Activated naive CD8-positive, alpha-beta T cell (primary cell): Measurements from ENCODE around the gene FXYD6.
A peak's percentile ranks its signal among the peaks of the same experiment; 100 is the strongest.

Experiments
- H3K27ac Mint-ChIP-seq: one replicate; pipeline ENCODE4 v1.8.0; 2021; ENCODE audit warnings: mixed read lengths
- H3K27me3 Mint-ChIP-seq: one replicate; pipeline ENCODE4 v1.8.0; 2021; ENCODE audit warnings: mixed read lengths
- H3K36me3 Mint-ChIP-seq: one replicate; pipeline ENCODE4 v1.8.0; 2021; ENCODE audit warnings: mixed read lengths
- H3K4me1 Mint-ChIP-seq: one replicate; pipeline ENCODE4 v1.8.0; 2021; ENCODE audit warnings: low read depth, mixed read lengths
- H3K4me3 Mint-ChIP-seq: one replicate; pipeline ENCODE4 v1.8.0; 2021; ENCODE audit warnings: mild to moderate bottlenecking, mixed read lengths
- H3K9me3 Mint-ChIP-seq: one replicate; pipeline ENCODE4 v1.8.0; 2021; ENCODE audit warnings: low read depth, mixed read lengths

The FXYD6 gene

GRCh38 chr11:117807482-117808327 is 68.8 kb downstream of the FXYD6 start:
- H3K27ac Mint-ChIP-seq, result no peak overlapping the region
- peaks cover 9% of the 10 kb centered on the region for H3K4me1 Mint-ChIP-seq
- H3K27me3 Mint-ChIP-seq, result peaks cover 2% of the 10 kb centered on the region
- H3K4me3 Mint-ChIP-seq, result no peak overlapping the region
- no peaks in the 10 kb centered on the region for H3K36me3 Mint-ChIP-seq
- no peaks in the 10 kb centered on the region for H3K9me3 Mint-ChIP-seq

- no peak overlapping the region for H3K27ac Mint-ChIP-seq
- H3K9me3 Mint-ChIP-seq, result no peaks in the 10 kb centered on the region
- H3K27me3 Mint-ChIP-seq, result peaks cover 2% of the 10 kb centered on the region
- peaks cover 9% of the 10 kb centered on the region for H3K4me1 Mint-ChIP-seq
- no peaks in the 10 kb centered on the region for H3K36me3 Mint-ChIP-seq
- H3K4me3 Mint-ChIP-seq, result no peak overlapping the region
Measured at GRCh38 chr11:117806846-117807245, 69.6 kb downstream of the FXYD6 start.

DNA sequence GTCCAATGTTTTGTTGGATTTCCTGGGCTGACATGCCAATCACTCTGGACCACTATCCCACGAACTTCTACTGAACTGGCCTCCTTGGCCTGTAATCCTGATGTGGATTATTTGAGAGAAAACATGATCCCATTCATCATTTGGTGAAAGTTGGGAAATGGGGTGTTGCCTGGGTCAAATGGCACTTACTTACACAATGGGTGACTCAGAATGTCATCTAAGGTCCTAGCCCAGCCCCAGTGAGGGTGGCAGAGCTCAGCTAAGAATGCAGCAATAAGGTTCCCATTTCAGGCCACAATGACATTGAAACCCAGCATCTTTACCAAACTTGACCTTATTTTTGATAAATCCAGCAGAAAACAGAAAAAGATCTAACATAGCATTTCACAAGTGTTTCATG is 71.4 kb downstream of the FXYD6 start:
- Mint-ChIP-seq H3K36me3 (no peaks in the 10 kb centered on the region), H3K4me1 (peaks cover 9% of the 10 kb centered on the region), H3K4me3 (no peak overlapping the region), H3K27ac (no peak overlapping the region), H3K9me3 (no peaks in the 10 kb centered on the region), H3K27me3 (peaks cover 2% of the 10 kb centered on the region)

DNA sequence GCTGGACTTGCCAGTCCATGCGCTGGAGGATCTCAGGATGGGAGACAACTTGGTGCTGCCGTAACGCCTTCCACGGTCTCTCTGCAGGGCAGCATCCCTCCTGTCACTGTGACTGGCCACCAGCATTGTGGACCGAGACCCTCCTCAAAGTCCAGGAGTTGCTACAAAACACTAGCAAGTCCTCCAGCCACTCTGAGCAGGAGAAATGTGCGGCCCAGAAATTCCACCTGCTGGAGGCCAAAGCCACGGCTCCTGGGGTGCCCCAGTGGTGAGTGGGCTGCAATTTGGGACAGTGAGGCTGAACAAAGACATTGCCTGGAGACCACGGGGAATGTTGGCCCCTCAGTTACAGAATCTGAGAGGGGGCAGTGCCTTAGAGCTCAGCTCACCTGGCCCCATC is 72.6 kb downstream of the FXYD6 start:
- H3K4me1 Mint-ChIP-seq, result peaks cover 3% of the 10 kb centered on the region

DNA sequence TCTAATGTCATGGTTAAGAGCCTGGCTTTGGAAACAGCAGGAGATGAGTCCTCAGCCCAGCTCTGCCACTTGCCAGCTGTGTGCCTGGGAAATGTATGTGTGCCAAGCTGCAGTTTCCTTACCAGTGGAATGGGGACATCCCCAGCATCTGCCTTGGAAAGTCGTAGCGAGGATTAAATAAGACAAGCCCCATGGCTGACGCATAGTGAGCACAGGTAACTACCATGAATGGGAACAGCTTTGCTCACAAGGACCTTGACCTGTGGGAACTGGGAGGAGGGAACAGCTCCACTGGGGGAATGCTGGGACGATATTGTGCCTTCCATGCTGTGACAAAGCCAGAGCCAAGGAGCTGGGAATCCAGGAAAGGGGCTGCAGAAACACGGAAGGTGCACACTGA is 76.8 kb downstream of the FXYD6 start:
- H3K27ac Mint-ChIP-seq, result no peak overlapping the region
- peaks cover 10% of the 10 kb centered on the region for H3K27me3 Mint-ChIP-seq
- H3K4me3 Mint-ChIP-seq, result no peak overlapping the region
- H3K4me1 Mint-ChIP-seq, result peaks cover 15% of the 10 kb centered on the region
- H3K9me3 Mint-ChIP-seq, result no peaks in the 10 kb centered on the region
- H3K36me3 Mint-ChIP-seq, result no peaks in the 10 kb centered on the region

More for the DNA sequence above, 72.6 kb downstream of the FXYD6 start:
- Mint-ChIP-seq H3K27ac (no peak overlapping the region), H3K27me3 (peaks cover 2% of the 10 kb centered on the region), H3K36me3 (no peaks in the 10 kb centered on the region), H3K9me3 (no peaks in the 10 kb centered on the region), H3K4me3 (no peak overlapping the region)

DNA sequence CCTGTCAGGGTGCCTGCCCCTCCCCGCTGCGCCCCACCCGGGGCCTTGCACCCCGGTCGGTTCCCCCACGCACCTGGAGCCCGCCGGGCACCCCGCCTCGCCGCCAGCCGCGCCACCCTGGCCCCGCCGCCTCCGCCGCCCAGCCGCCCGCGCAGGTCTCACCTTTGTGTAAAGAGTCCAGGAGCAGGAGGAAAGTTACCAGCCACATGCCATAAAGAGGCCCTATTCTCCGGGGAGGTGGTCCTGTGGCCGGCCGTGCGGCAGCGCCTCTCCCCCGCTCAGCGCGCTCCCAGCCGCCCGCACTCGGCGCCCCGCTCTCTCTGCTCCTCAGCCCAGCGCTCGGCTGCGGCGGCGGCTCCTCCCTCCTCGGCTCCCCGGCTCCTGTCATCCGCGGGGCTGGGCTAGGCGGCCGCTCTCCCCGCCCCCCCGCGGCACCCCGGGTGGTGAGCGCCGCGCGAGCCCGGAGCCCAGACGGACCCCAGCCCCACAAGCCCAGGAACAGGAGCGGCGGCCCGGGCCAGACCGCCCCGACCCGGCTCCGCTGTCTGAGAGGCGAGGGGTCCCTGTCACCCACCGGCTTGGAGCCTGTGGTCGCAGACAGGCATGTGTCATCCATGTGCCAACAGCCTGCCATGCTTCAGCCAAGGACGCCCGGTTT is 79.5 kb downstream of the FXYD6 start, which contains the start of gene DSCAML1:
TSS of gene DSCAML1 (minus strand) at position 345 of the 658 bp plus-strand sequence. CDS start at position 208, 137 bp downstream.
- no peaks in the 10 kb centered on the region for H3K36me3 Mint-ChIP-seq
- no peak within 1 kb of the TSS for H3K27ac Mint-ChIP-seq
- H3K4me1 Mint-ChIP-seq, result peaks cover 15% of the 10 kb centered on the region
- peak within 1 kb of the TSS; percentile 71 for H3K4me3 Mint-ChIP-seq
- H3K9me3 Mint-ChIP-seq, result no peaks in the 10 kb centered on the region
- H3K27me3 Mint-ChIP-seq, result peaks cover 30% of the 10 kb centered on the region

- Mint-ChIP-seq H3K36me3 (no peaks in the 10 kb centered on the region), H3K27me3 (peaks cover 30% of the 10 kb centered on the region), H3K9me3 (no peaks in the 10 kb centered on the region), H3K4me3 (peak overlapping the region; percentile 53), H3K27ac (no peak overlapping the region), H3K4me1 (peaks cover 15% of the 10 kb centered on the region)
Measured at GRCh38 chr11:117796456-117796871, 80.0 kb downstream of the FXYD6 start.

- Mint-ChIP-seq H3K27ac (no peak overlapping the region), H3K36me3 (no peaks in the 10 kb centered on the region), H3K4me3 (peak overlapping the region; percentile 64), H3K9me3 (no peaks in the 10 kb centered on the region), H3K4me1 (peaks cover 15% of the 10 kb centered on the region), H3K27me3 (peaks cover 30% of the 10 kb centered on the region)
Measured at GRCh38 chr11:117795638-117796455, 80.6 kb downstream of the FXYD6 start.

DNA sequence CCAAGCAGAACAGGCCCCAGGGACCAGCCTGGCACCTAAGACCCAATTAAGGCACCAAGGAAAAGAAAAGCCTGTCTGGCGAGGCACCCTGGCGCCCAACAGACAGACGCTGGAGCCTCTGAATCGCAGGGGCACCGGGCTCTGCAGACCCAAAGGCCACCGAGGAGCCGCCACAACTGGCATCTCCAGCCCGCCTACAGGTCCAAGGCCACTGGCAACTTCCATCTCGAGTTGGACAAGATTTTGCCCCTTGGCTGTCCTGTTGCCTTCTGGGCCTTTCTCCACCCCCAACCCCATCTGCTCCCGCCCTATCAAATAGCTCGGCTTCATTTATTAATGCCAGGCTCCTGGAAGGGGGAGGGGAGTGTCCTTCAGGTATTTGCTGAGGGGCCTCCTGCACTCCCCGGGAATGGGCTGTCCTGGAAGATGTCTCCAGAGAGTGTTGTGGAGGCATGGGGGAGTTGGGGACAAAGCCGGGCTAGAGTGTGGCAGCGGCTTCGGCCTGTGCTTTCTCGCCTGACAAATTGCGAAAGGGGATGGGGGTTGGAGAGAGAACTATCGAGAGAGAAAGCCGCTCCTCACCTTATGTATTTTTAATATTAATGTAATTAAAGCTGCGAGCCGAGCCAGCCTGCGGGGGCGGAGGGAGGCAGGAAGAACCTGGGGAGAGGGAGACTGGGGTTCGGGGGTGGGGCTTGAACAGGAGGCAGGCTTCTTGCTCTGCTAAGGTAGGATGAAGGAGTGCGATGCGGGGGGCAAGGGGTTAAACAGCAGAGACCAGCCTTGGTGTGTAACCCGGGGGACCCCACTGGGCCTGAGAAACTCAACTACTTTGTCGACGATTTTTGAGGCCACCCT is 81.5 kb downstream of the FXYD6 start:
- peak overlapping the region; percentile 64 for H3K4me3 Mint-ChIP-seq
- no peaks in the 10 kb centered on the region for H3K36me3 Mint-ChIP-seq
- peaks cover 15% of the 10 kb centered on the region for H3K4me1 Mint-ChIP-seq
- H3K27ac Mint-ChIP-seq, result no peak overlapping the region
- peaks cover 30% of the 10 kb centered on the region for H3K27me3 Mint-ChIP-seq
- no peaks in the 10 kb centered on the region for H3K9me3 Mint-ChIP-seq

- Mint-ChIP-seq H3K4me3 (no peak overlapping the region), H3K36me3 (no peaks in the 10 kb centered on the region), H3K9me3 (no peaks in the 10 kb centered on the region), H3K27ac (no peak overlapping the region), H3K27me3 (peaks cover 30% of the 10 kb centered on the region), H3K4me1 (peaks cover 15% of the 10 kb centered on the region)
Measured at GRCh38 chr11:117794135-117794534, 82.3 kb downstream of the FXYD6 start.

- no peak overlapping the region for H3K27ac Mint-ChIP-seq
- H3K4me1 Mint-ChIP-seq, result peaks cover 15% of the 10 kb centered on the region
- peaks cover 30% of the 10 kb centered on the region for H3K27me3 Mint-ChIP-seq
- no peaks in the 10 kb centered on the region for H3K36me3 Mint-ChIP-seq
- H3K4me3 Mint-ChIP-seq, result no peak overlapping the region
- H3K9me3 Mint-ChIP-seq, result no peaks in the 10 kb centered on the region
Measured at GRCh38 chr11:117793583-117793982, 82.9 kb downstream of the FXYD6 start.

- Mint-ChIP-seq H3K27me3 (peaks cover 32% of the 10 kb centered on the region), H3K9me3 (no peaks in the 10 kb centered on the region), H3K4me3 (no peak overlapping the region), H3K4me1 (peaks cover 15% of the 10 kb centered on the region), H3K36me3 (no peaks in the 10 kb centered on the region), H3K27ac (no peak overlapping the region)
Measured at GRCh38 chr11:117792992-117793391, 83.5 kb downstream of the FXYD6 start.

- H3K4me3 Mint-ChIP-seq, result no peak overlapping the region
- no peaks in the 10 kb centered on the region for H3K9me3 Mint-ChIP-seq
- no peak overlapping the region for H3K27ac Mint-ChIP-seq
- peaks cover 11% of the 10 kb centered on the region for H3K4me1 Mint-ChIP-seq
- H3K36me3 Mint-ChIP-seq, result no peaks in the 10 kb centered on the region
- H3K27me3 Mint-ChIP-seq, result peaks cover 28% of the 10 kb centered on the region
Measured at GRCh38 chr11:117792241-117792640, 84.2 kb downstream of the FXYD6 start.

DNA sequence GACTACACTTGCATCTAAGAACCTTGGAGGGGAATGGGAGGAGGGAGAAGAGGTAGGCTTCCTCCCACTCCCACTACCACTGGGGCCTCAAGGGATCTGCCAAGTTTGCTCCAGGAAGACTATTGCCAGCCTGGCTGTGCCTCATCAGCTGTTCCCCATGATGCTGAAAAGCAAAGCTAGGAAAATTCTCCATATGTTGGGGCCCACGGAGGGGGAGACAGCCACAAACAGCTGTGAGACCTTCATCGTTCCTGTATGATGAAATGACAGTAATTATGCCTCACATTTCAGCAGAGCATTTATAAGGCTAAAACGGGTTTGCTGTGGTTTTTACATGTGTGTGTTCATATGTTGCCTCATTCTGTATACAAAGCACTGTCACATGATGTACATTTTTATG is 86.2 kb downstream of the FXYD6 start:
- Mint-ChIP-seq H3K36me3 (no peaks in the 10 kb centered on the region), H3K4me3 (no peak overlapping the region), H3K9me3 (no peaks in the 10 kb centered on the region), H3K27ac (no peak overlapping the region), H3K27me3 (peaks cover 26% of the 10 kb centered on the region), H3K4me1 (peaks cover 4% of the 10 kb centered on the region)
